ELR (cell line): ENCODE data around the gene S100A4.

Experiments used
- DNase-seq: peaks from one replicate; pipeline ENCODE4 v3.0.0-alpha.2; 2015; ENCODE audit warnings: low read depth

The S100A4 gene

GRCh38 chr1:153507926-153508583 is 37.6 kb downstream of the S100A4 start:
- DNase-seq: peak; percentile 50

GRCh38 chr1:153506831-153507413 is 38.7 kb downstream of the S100A4 start:
- peak; percentile 87 for DNase-seq

- no peak for DNase-seq
Observed at GRCh38 chr1:153506386-153506785, 39.2 kb downstream of the S100A4 start.

- peak; percentile 23 for DNase-seq
Observed at GRCh38 chr1:153505576-153505975, 40.0 kb downstream of the S100A4 start.

GRCh38 chr1:153503766-153504165 is 41.8 kb downstream of the S100A4 start:
- DNase-seq: no peak

- no peak for DNase-seq
Observed at GRCh38 chr1:153498746-153499145, 46.9 kb downstream of the S100A4 start.

GRCh38 chr1:153495536-153495935 is 50.1 kb downstream of the S100A4 start:
- DNase-seq: no peak

GRCh38 chr1:153494976-153495535 is 50.5 kb downstream of the S100A4 start:
- peak; percentile 73 for DNase-seq
